PFSK-1 (cell line): ENCODE results near the gene KLF1.

Experiments used
- FOXP2 ChIP-seq: optimal IDR thresholded peaks from 2 replicates; pipeline ENCODE3; 2011; ENCODE audit warnings: borderline replicate concordance, control low read depth, inconsistent platforms; ENCODE audit not compliant: insufficient read depth; ENCODE audit errors: extremely low read length, extremely low read depth
- POLR2AphosphoS5 ChIP-seq: IDR thresholded peaks from 2 replicates; pipeline ENCODE4 v1.6.1; 2012; ENCODE audit warnings: low read depth, mild to moderate bottlenecking, control low read depth, low read length, moderate library complexity
- SIN3A ChIP-seq: IDR thresholded peaks from 2 replicates; pipeline ENCODE4 v1.6.1; 2012; ENCODE audit warnings: mild to moderate bottlenecking, low read length, moderate library complexity, borderline replicate concordance; ENCODE audit not compliant: insufficient read depth
- TAF1 ChIP-seq: IDR thresholded peaks from 2 replicates; pipeline ENCODE4 v1.6.1; 2012; ENCODE audit warnings: low read length, control low read depth, borderline replicate concordance; ENCODE audit not compliant: insufficient read depth
- TF ChIP-seq, protein P1 (sequence below), 2 experiments: IDR thresholded peaks; 2 replicates each; pipeline versions ENCODE4 v1.6.1 to v1.8.0; 2011 to 2012; ENCODE audit warnings: low read depth in 2 of 2, low read length in 2 of 2, control low read depth in 1 of 2, inconsistent platforms in 1 of 2, mild to moderate bottlenecking in 1 of 2, moderate library complexity in 1 of 2; ENCODE audit not compliant: insufficient read depth in 1 of 2

DNA sequence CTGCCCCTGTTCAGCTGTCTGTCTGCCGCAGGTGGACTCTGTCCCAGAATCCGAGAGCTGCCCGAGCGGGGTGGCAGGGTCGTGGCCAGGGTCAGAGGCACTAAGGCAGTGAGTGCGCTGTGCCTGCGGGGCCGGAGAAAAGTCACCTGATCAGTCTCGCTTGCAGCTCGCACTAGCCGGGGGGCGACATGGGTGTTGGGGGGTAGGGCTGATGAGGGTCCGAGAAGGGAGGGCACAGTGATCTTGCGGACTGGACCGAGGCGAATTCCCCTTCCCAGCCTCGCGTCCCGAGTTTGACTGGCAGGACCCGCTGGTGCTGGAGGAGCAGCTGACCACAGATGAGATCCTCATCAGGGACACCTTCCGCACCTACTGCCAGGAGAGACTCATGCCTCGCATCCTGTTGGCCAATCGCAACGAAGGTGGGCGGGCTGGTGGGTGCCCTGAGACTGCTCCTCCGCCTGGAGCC lies 4.6 kb upstream of the KLF1 start:
- TF ChIP-seq POLR2AphosphoS5 (no peak), TAF1 (no peak), SIN3A (no peak), FOXP2 (no peak)
- TF ChIP-seq, protein P1, sequence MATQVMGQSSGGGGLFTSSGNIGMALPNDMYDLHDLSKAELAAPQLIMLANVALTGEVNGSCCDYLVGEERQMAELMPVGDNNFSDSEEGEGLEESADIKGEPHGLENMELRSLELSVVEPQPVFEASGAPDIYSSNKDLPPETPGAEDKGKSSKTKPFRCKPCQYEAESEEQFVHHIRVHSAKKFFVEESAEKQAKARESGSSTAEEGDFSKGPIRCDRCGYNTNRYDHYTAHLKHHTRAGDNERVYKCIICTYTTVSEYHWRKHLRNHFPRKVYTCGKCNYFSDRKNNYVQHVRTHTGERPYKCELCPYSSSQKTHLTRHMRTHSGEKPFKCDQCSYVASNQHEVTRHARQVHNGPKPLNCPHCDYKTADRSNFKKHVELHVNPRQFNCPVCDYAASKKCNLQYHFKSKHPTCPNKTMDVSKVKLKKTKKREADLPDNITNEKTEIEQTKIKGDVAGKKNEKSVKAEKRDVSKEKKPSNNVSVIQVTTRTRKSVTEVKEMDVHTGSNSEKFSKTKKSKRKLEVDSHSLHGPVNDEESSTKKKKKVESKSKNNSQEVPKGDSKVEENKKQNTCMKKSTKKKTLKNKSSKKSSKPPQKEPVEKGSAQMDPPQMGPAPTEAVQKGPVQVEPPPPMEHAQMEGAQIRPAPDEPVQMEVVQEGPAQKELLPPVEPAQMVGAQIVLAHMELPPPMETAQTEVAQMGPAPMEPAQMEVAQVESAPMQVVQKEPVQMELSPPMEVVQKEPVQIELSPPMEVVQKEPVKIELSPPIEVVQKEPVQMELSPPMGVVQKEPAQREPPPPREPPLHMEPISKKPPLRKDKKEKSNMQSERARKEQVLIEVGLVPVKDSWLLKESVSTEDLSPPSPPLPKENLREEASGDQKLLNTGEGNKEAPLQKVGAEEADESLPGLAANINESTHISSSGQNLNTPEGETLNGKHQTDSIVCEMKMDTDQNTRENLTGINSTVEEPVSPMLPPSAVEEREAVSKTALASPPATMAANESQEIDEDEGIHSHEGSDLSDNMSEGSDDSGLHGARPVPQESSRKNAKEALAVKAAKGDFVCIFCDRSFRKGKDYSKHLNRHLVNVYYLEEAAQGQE (IDR thresholded peaks at IDR 0.05; ENCODE audit: insufficient read depth in 1 of 2, low read depth in 2 of 2, low read length in 2 of 2), result no peak
